IgD-negative memory B cell (primary cell): Measurements from ENCODE around the gene CIITA. TPM values are rescaled to one million over a fixed set of nuclear protein-coding genes. Genes with fewer than 3 reads are reported as not detected.
"Not testable (repeated sequence)": the region's sequence is repeated elsewhere in the genome, so short reads cannot be mapped to it uniquely, and the experiment has no call there.

Experiments
- H3K27ac Mint-ChIP-seq, 3 donors: one replicate each; pipeline ENCODE4 v1.8.0; 2020 to 2022; ENCODE audit warnings: mild to moderate bottlenecking in 3 of 3, mixed read lengths in 3 of 3, moderate library complexity in 1 of 3
- H3K27me3 Mint-ChIP-seq: one replicate; pipeline ENCODE4 v1.8.0; 2021; ENCODE audit warnings: mixed read lengths
- H3K36me3 Mint-ChIP-seq: one replicate; pipeline ENCODE4 v1.8.0; 2020; ENCODE audit warnings: mild to moderate bottlenecking, mixed read lengths
- H3K4me1 Mint-ChIP-seq, 3 donors: one replicate each; pipeline ENCODE4 v1.8.0; 2020 to 2022; ENCODE audit warnings: mixed read lengths in 3 of 3, mild to moderate bottlenecking in 1 of 3
- H3K4me3 Mint-ChIP-seq, 4 donors: one replicate each; pipeline ENCODE4 v1.8.0; 2020 to 2022; ENCODE audit warnings: mild to moderate bottlenecking in 4 of 4, mixed read lengths in 4 of 4, moderate library complexity in 3 of 4
- H3K9me3 Mint-ChIP-seq, 3 donors: one replicate each; pipeline ENCODE4 v1.8.0; 2020 to 2021; ENCODE audit warnings: mixed read lengths in 3 of 3, mild to moderate bottlenecking in 1 of 3
- polyA plus RNA-seq: library from polyadenylated mRNA; unstranded; fragments of 300-500 nt; fragmentation: Illumina TruSeq; gene quantifications from one replicate; pipeline ENCODE4 v1.2.3, GENCODE V29; 2021

Gene CIITA
- polyA plus RNA-seq, 1 donor from 2014 or later, result 173 TPM

- Mint-ChIP-seq H3K9me3 (no peaks in the 10 kb centered on the region), H3K4me3 (peak overlapping the region in 2 of 4 donors; percentile 41 to 70), H3K27me3 (no peaks in the 10 kb centered on the region), H3K4me1 (peaks cover 30 to 47% (median 39%) of the 10 kb centered on the region in 3 donors), H3K36me3 (peaks cover 2% of the 10 kb centered on the region), H3K27ac (peak overlapping the region in 1 of 3 donors; percentile 79)
Measured at GRCh38 chr16:10950393-10950792, 73.4 kb downstream of the CIITA start.

- H3K27ac Mint-ChIP-seq, result no peak overlapping the region
Measured at GRCh38 chr16:10951026-10951425, 74.0 kb downstream of the CIITA start.

GRCh38 chr16:10954903-10955302 is 77.9 kb downstream of the CIITA start:
- no peaks in the 10 kb centered on the region for H3K27me3 Mint-ChIP-seq
- H3K36me3 Mint-ChIP-seq, result no peaks in the 10 kb centered on the region
- H3K4me3 Mint-ChIP-seq, result no peak overlapping the region
- no peak overlapping the region for H3K27ac Mint-ChIP-seq
- H3K4me1 Mint-ChIP-seq, result peaks cover 28 to 34% (median 29%) of the 10 kb centered on the region in 3 donors
- H3K9me3 Mint-ChIP-seq, result no peaks in the 10 kb centered on the region

More at GRCh38 chr16:10951026-10951425, 74.0 kb downstream of the CIITA start:
- peaks cover 2% of the 10 kb centered on the region for H3K36me3 Mint-ChIP-seq
- no peaks in the 10 kb centered on the region for H3K27me3 Mint-ChIP-seq
- H3K4me1 Mint-ChIP-seq, result peaks cover 30 to 45% (median 35%) of the 10 kb centered on the region in 3 donors
- peak overlapping the region in 1 of 4 donors; percentile 43 for H3K4me3 Mint-ChIP-seq
- no peaks in the 10 kb centered on the region for H3K9me3 Mint-ChIP-seq

GRCh38 chr16:10957771-10958482 is 80.9 kb downstream of the CIITA start:
- Mint-ChIP-seq H3K27me3 (no peaks in the 10 kb centered on the region), H3K36me3 (peaks cover 2% of the 10 kb centered on the region), H3K27ac (peak overlapping the region in 1 of 3 donors; percentile 41), H3K4me1 (peaks cover 23 to 26% (median 26%) of the 10 kb centered on the region in 3 donors), H3K4me3 (no peak overlapping the region), H3K9me3 (no peaks in the 10 kb centered on the region)

- H3K9me3 Mint-ChIP-seq, result no peaks in the 10 kb centered on the region
- H3K4me1 Mint-ChIP-seq, result peaks cover 21 to 23% (median 21%) of the 10 kb centered on the region in 3 donors
- H3K4me3 Mint-ChIP-seq, result no peak overlapping the region
- H3K27me3 Mint-ChIP-seq, result no peaks in the 10 kb centered on the region
- H3K36me3 Mint-ChIP-seq, result peaks cover 6% of the 10 kb centered on the region
- no peak overlapping the region for H3K27ac Mint-ChIP-seq
Measured at GRCh38 chr16:10959161-10959560, 82.2 kb downstream of the CIITA start.

GRCh38 chr16:10961231-10961630 is 84.2 kb downstream of the CIITA start:
- peak overlapping the region in 1 of 3 donors; percentile 11 for H3K27ac Mint-ChIP-seq
- no peak overlapping the region for H3K4me3 Mint-ChIP-seq
- peaks cover 29 to 33% (median 32%) of the 10 kb centered on the region in 3 donors for H3K4me1 Mint-ChIP-seq
- no peaks in the 10 kb centered on the region for H3K9me3 Mint-ChIP-seq
- H3K27me3 Mint-ChIP-seq, result no peaks in the 10 kb centered on the region
- H3K36me3 Mint-ChIP-seq, result peaks cover 9% of the 10 kb centered on the region

GRCh38 chr16:10964039-10964890 is 87.3 kb downstream of the CIITA start:
- Mint-ChIP-seq H3K9me3 (no peaks in the 10 kb centered on the region), H3K27ac (peak overlapping the region; percentile 84 to 100 (median 94)), H3K4me1 (peaks cover 28 to 31% (median 31%) of the 10 kb centered on the region in 3 donors), H3K36me3 (peaks cover 12% of the 10 kb centered on the region), H3K27me3 (no peaks in the 10 kb centered on the region), H3K4me3 (peak overlapping the region; percentile 54 to 88 (median 76))

GRCh38 chr16:10964891-10965326 is 87.9 kb downstream of the CIITA start:
- Mint-ChIP-seq H3K9me3 (no peaks in the 10 kb centered on the region), H3K27me3 (no peaks in the 10 kb centered on the region), H3K4me1 (peaks cover 28 to 31% (median 31%) of the 10 kb centered on the region in 3 donors), H3K27ac (peak overlapping the region; percentile 84 to 100 (median 94)), H3K4me3 (peak overlapping the region; percentile 31 to 88 (median 68)), H3K36me3 (peaks cover 12% of the 10 kb centered on the region)

- Mint-ChIP-seq H3K27ac (peak overlapping the region; percentile 84 to 100 (median 94)), H3K4me3 (peak overlapping the region; percentile 31 to 88 (median 68)), H3K4me1 (peaks cover 27 to 31% (median 28%) of the 10 kb centered on the region in 3 donors)
Measured at GRCh38 chr16:10965440-10966061, 88.5 kb downstream of the CIITA start.

GRCh38 chr16:10966129-10966528 is 89.1 kb downstream of the CIITA start:
- Mint-ChIP-seq H3K9me3 (no peaks in the 10 kb centered on the region), H3K27me3 (no peaks in the 10 kb centered on the region), H3K4me3 (peak overlapping the region in 3 of 4 donors; percentile 29 to 88 (median 31)), H3K27ac (peak overlapping the region; percentile 84 to 100 (median 94)), H3K4me1 (peaks cover 27 to 31% (median 28%) of the 10 kb centered on the region in 3 donors), H3K36me3 (peaks cover 12% of the 10 kb centered on the region)

More at GRCh38 chr16:10965440-10966061, 88.5 kb downstream of the CIITA start:
- Mint-ChIP-seq H3K36me3 (peaks cover 12% of the 10 kb centered on the region), H3K9me3 (no peaks in the 10 kb centered on the region), H3K27me3 (no peaks in the 10 kb centered on the region)

- not testable (repeated sequence) for H3K9me3 Mint-ChIP-seq, H3K27me3 Mint-ChIP-seq
- Mint-ChIP-seq H3K27ac (peak overlapping the region; percentile 84 to 100 (median 94)), H3K4me1 (peaks cover 27 to 31% (median 28%) of the 10 kb centered on the region in 3 donors), H3K4me3 (peak overlapping the region in 1 of 4 donors; percentile 23), H3K36me3 (peaks cover 12% of the 10 kb centered on the region)
Measured at GRCh38 chr16:10966559-10966958, 89.6 kb downstream of the CIITA start.

- H3K4me3 Mint-ChIP-seq, result no peak overlapping the region
- peak overlapping the region in 2 of 3 donors; percentile 59 to 88 for H3K27ac Mint-ChIP-seq
- H3K9me3 Mint-ChIP-seq, result no peaks in the 10 kb centered on the region
- peaks cover 27 to 31% (median 28%) of the 10 kb centered on the region in 3 donors for H3K4me1 Mint-ChIP-seq
- H3K27me3 Mint-ChIP-seq, result no peaks in the 10 kb centered on the region
- peaks cover 9% of the 10 kb centered on the region for H3K36me3 Mint-ChIP-seq
Measured at GRCh38 chr16:10967986-10968385, 91.0 kb downstream of the CIITA start.

- Mint-ChIP-seq H3K36me3 (peaks cover 6% of the 10 kb centered on the region), H3K4me1 (peaks cover 27 to 32% (median 28%) of the 10 kb centered on the region in 3 donors), H3K4me3 (no peak overlapping the region), H3K27ac (peak overlapping the region in 2 of 3 donors; percentile 59 to 88), H3K9me3 (no peaks in the 10 kb centered on the region), H3K27me3 (no peaks in the 10 kb centered on the region)
Measured at GRCh38 chr16:10968498-10968897, 91.5 kb downstream of the CIITA start.

GRCh38 chr16:10969615-10970014 is 92.6 kb downstream of the CIITA start:
- H3K9me3 Mint-ChIP-seq, result no peaks in the 10 kb centered on the region
- peaks cover 21 to 26% (median 22%) of the 10 kb centered on the region in 3 donors for H3K4me1 Mint-ChIP-seq
- no peak overlapping the region for H3K4me3 Mint-ChIP-seq
- no peaks in the 10 kb centered on the region for H3K27me3 Mint-ChIP-seq
- no peak overlapping the region for H3K27ac Mint-ChIP-seq
- peaks cover 9% of the 10 kb centered on the region for H3K36me3 Mint-ChIP-seq
